PC-3 (cell line): ENCODE data around the gene RET. TPM values are rescaled to one million over a fixed set of nuclear protein-coding genes. Genes with fewer than 3 reads are reported as not detected.

Experiments used
- ATAC-seq: fragments of 200-7000 bp; cut with Tn5 transposase; 2 replicates; pipeline ENCODE4 v1.9.1; 2020; ENCODE audit warnings: mild to moderate bottlenecking, moderate library complexity
- BruUV-seq: library from RNA; stranded (reverse); fragments of 400-500 nt; replicated peaks from 2 replicates; lab custom pipeline; 2021; lab: Mats Ljungman, UMichigan
- CTCF ChIA-PET: fragments of 300-600 bp; sonication (Branson Sonifier 250); formaldehyde crosslinking; loops from one replicate; lab custom pipeline; 2022; ENCODE audit warnings: antibody characterized with exemption; lab: Charles Lee
- POLR2A ChIA-PET: fragments of 300-600 bp; sonication (Branson Sonifier 250); formaldehyde crosslinking; loops from one replicate; lab custom pipeline; 2022; ENCODE audit warnings: antibody characterized with exemption; ENCODE audit not compliant: unreplicated experiment; lab: Charles Lee
- DNase-seq: peaks from one replicate; pipeline ENCODE4 v3.0.0-alpha.2; 2015
- H2AFZ ChIP-seq: fragments of 300-600 bp; sonication (generic); 2 replicates; pipeline ENCODE4 v1.6.0; 2016; ENCODE audit warnings: antibody characterized with exemption, low read length
- H3F3A ChIP-seq: fragments of 300-600 bp; sonication (generic); one replicate; pipeline ENCODE4 v1.6.0; 2017; ENCODE audit warnings: antibody characterized with exemption, low read length, control low read depth, mild to moderate bottlenecking; ENCODE audit not compliant: unreplicated experiment
- H3K27ac ChIP-seq: fragments of 300-600 bp; sonication (generic); 2 replicates; pipeline ENCODE4 v1.5.1; 2016; ENCODE audit warnings: mild to moderate bottlenecking, low read length
- H3K27me3 ChIP-seq: fragments of 300-600 bp; sonication (generic); 2 replicates; pipeline ENCODE4 v1.6.1; 2016; ENCODE audit warnings: low read length, mixed read lengths
- H3K36me3 ChIP-seq: fragments of 300-600 bp; sonication (generic); 2 replicates; pipeline ENCODE4 v1.6.1; 2016; ENCODE audit warnings: low read depth, mixed run types, low read length, mixed read lengths
- H3K4me1 ChIP-seq: fragments of 300-600 bp; sonication (generic); 2 replicates; pipeline ENCODE4 v1.5.1; 2016; ENCODE audit warnings: low read length; ENCODE audit not compliant: insufficient read depth
- H3K4me2 ChIP-seq: fragments of 300-600 bp; sonication (generic); 2 replicates; pipeline ENCODE4 v1.6.0; 2016; ENCODE audit warnings: low read length
- H3K4me3 ChIP-seq: fragments of 300-600 bp; sonication (generic); 2 replicates; pipeline ENCODE4 v1.5.1; 2016; ENCODE audit warnings: mild to moderate bottlenecking, low read length, mixed read lengths
- H3K79me2 ChIP-seq: fragments of 300-600 bp; sonication (generic); 2 replicates; pipeline ENCODE4 v1.6.1; 2017; ENCODE audit warnings: low read length, mixed read lengths
- H3K9ac ChIP-seq: fragments of 300-600 bp; sonication (generic); 2 replicates; pipeline ENCODE4 v1.6.0; 2016; ENCODE audit warnings: mild to moderate bottlenecking, low read length
- H3K9me2 ChIP-seq: fragments of 300-600 bp; sonication (generic); replicated peaks from 2 replicates; pipeline ENCODE4 v1.6.1; 2016; ENCODE audit warnings: mixed run types, low read length, mixed read lengths
- H3K9me3 ChIP-seq: fragments of 300-600 bp; sonication (generic); 2 replicates; pipeline ENCODE4 v1.6.1; 2016; ENCODE audit warnings: low read length, mixed read lengths
- H4K20me1 ChIP-seq: fragments of 300-600 bp; sonication (generic); 2 replicates; pipeline ENCODE4 v1.6.1; 2016; ENCODE audit warnings: low read length, mixed read lengths
- EZH2 ChIP-seq: fragments of 300-600 bp; sonication (generic); IDR thresholded peaks from one replicate; pipeline ENCODE4 v1.6.1; 2017; ENCODE audit warnings: antibody characterized with exemption, mild to moderate bottlenecking, low read length; ENCODE audit not compliant: unreplicated experiment
- EZH2phosphoT487 ChIP-seq: fragments of 300-600 bp; sonication (generic); IDR thresholded peaks from 2 replicates; pipeline ENCODE4 v1.6.1; 2018; ENCODE audit warnings: mild to moderate bottlenecking, antibody characterized with exemption, low read length, borderline replicate concordance
- intact Hi-C: fragments of 100-400 bp; cut with micrococcal nuclease; formaldehyde crosslinking; loops from 2 replicates; pipeline ENCODE4 v1.9.0; 2023
- total RNA-seq: library from RNA; depleted of rRNA; stranded (reverse); fragments of >200 nt; gene quantifications from 2 replicates; pipeline ENCODE4 v1.2.3, GENCODE V29; 2014
- TF ChIP-seq, protein P1 (sequence below): fragments of 300-600 bp; sonication (generic); conservative IDR thresholded peaks from 2 replicates; pipeline ENCODE4 v1.5.1; 2017; ENCODE audit warnings: antibody characterized with exemption, low read depth, mild to moderate bottlenecking, low read length

Gene RET
- total RNA-seq, 1 experiment from 2014 or later, result not detected

DNA sequence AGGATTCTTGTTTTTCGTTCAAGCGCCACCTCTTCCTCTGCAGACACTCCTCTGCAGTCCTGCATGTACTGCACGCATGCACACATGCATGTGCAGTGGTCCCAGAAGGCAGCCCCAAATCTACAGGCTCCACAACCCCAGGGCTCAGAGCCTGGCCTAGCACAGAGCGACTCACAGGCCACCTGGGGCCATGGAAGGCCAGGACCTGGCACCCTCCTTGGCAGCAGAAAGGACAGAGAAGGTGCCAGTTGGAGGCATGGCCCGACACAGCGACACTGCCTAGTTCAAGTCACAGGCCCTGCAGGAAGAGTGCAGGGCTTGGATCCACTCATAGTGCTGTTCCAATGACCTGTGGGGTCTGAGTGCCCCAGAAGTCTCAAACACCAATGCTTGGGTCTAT, 48.7 kb upstream of the RET start:
- ATAC-seq (no peak), DNase-seq (no peak)
- Histone ChIP-seq H3K9me2 (no peaks in the 10 kb centered on the region), H3K79me2 (no peaks in the 10 kb centered on the region), H3K4me1 (peaks cover 14% of the 10 kb centered on the region), H3K4me3 (no peak overlapping the region), H3K27ac (no peak overlapping the region), H3K4me2 (no peak overlapping the region), H3K9ac (no peak overlapping the region), H2AFZ (no peak overlapping the region), H4K20me1 (no peaks in the 10 kb centered on the region), H3K9me3 (peaks cover 7% of the 10 kb centered on the region), H3F3A (no peaks in the 10 kb centered on the region), H3K36me3 (no peaks in the 10 kb centered on the region), H3K27me3 (no peaks in the 10 kb centered on the region)
- ChIA-PET POLR2A (no interaction called here), CTCF (no interaction called here)
- intact Hi-C loops, result no loop called here
- no TSS peak for BruUV-seq
- TF ChIP-seq, protein P1, sequence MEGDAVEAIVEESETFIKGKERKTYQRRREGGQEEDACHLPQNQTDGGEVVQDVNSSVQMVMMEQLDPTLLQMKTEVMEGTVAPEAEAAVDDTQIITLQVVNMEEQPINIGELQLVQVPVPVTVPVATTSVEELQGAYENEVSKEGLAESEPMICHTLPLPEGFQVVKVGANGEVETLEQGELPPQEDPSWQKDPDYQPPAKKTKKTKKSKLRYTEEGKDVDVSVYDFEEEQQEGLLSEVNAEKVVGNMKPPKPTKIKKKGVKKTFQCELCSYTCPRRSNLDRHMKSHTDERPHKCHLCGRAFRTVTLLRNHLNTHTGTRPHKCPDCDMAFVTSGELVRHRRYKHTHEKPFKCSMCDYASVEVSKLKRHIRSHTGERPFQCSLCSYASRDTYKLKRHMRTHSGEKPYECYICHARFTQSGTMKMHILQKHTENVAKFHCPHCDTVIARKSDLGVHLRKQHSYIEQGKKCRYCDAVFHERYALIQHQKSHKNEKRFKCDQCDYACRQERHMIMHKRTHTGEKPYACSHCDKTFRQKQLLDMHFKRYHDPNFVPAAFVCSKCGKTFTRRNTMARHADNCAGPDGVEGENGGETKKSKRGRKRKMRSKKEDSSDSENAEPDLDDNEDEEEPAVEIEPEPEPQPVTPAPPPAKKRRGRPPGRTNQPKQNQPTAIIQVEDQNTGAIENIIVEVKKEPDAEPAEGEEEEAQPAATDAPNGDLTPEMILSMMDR, result no peak
- TF ChIP-seq EZH2phosphoT487 (no peak), EZH2 (no peak)

DNA sequence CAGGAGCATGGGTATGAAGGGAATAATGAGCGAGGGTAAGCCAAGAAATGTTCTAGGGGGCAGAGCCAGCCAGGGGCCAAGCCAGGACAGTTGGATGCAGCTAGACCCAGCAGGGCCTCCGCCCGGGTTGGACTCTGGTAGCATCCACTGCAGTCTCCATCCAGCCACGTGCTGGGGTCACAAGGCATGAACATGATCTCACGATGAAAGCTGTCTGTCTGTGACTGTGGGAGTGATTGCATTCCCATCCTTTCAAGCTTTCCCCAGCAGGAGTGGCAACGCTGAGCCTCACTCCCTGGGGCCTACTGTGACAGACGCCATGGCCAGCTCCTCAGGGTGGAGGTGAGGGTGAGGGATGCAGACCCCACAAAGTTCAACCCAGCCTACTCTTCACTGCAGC, 47.8 kb upstream of the RET start:
- BruUV-seq, result no TSS peak
- no peaks in the 10 kb centered on the region for H3F3A ChIP-seq
- CTCF ChIA-PET, result no interaction called here
- intact Hi-C loops, result no loop called here
- no peak for TF ChIP-seq EZH2
- TF ChIP-seq, protein P1, result no peak
- no peak for TF ChIP-seq EZH2phosphoT487
- H4K20me1 ChIP-seq, result no peaks in the 10 kb centered on the region
- no peak overlapping the region for H3K4me2 ChIP-seq
- H3K9me3 ChIP-seq, result peaks cover 12% of the 10 kb centered on the region
- POLR2A ChIA-PET, result no interaction called here
- no peaks in the 10 kb centered on the region for H3K79me2 ChIP-seq
- H3K4me3 ChIP-seq, result no peak overlapping the region
- H3K27me3 ChIP-seq, result no peaks in the 10 kb centered on the region
- no peak for ATAC-seq
- no peaks in the 10 kb centered on the region for H3K36me3 ChIP-seq
- peaks cover 14% of the 10 kb centered on the region for H3K4me1 ChIP-seq
- no peaks in the 10 kb centered on the region for H3K9me2 ChIP-seq
- DNase-seq, result no peak
- no peak overlapping the region for H3K27ac ChIP-seq
- no peak overlapping the region for H2AFZ ChIP-seq
- no peak overlapping the region for H3K9ac ChIP-seq

DNA sequence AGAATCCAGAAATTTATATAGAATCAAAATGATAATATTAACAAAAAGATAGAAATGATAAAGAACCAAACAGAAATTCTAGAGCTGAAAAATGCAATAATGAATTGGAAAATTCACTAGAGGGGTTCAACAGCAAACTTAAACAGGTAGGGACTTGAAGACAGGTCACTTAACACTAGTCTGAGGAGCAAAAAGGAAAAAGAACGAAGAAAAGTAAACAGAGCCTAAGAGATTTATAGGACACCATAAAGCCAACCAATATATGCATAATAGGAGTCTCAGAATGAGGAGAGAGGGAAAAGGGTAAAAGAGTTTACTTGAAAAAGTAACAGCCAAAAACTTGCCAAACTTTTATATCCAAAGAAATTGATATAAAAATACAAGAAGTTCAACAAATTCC, 44.3 kb upstream of the RET start:
- ChIA-PET CTCF (no interaction called here), POLR2A (no interaction called here)
- intact Hi-C loops, result no loop called here
- H3K27ac ChIP-seq, result no peak overlapping the region
- H3F3A ChIP-seq, result no peaks in the 10 kb centered on the region
- no peaks in the 10 kb centered on the region for H4K20me1 ChIP-seq
- no peak overlapping the region for H2AFZ ChIP-seq
- H3K36me3 ChIP-seq, result no peaks in the 10 kb centered on the region
- BruUV-seq, result no TSS peak
- H3K9me3 ChIP-seq, result peaks cover 12% of the 10 kb centered on the region
- H3K79me2 ChIP-seq, result no peaks in the 10 kb centered on the region
- no peaks in the 10 kb centered on the region for H3K4me1 ChIP-seq
- no peak for TF ChIP-seq EZH2phosphoT487
- no peak for TF ChIP-seq EZH2
- TF ChIP-seq, protein P1, result no peak
- H3K4me2 ChIP-seq, result no peak overlapping the region
- H3K9ac ChIP-seq, result no peak overlapping the region
- H3K27me3 ChIP-seq, result peaks cover 3% of the 10 kb centered on the region; the same call in 1 of the 2 replicates
- DNase-seq (no peak), ATAC-seq (no peak)
- H3K9me2 ChIP-seq, result no peaks in the 10 kb centered on the region
- H3K4me3 ChIP-seq, result no peak overlapping the region
